Measurements from ENCODE around the gene INS.

- no peak for TF ChIP-seq POLR2A (IDR thresholded peaks at IDR 0.05)
- TF ChIP-seq, protein P1, sequence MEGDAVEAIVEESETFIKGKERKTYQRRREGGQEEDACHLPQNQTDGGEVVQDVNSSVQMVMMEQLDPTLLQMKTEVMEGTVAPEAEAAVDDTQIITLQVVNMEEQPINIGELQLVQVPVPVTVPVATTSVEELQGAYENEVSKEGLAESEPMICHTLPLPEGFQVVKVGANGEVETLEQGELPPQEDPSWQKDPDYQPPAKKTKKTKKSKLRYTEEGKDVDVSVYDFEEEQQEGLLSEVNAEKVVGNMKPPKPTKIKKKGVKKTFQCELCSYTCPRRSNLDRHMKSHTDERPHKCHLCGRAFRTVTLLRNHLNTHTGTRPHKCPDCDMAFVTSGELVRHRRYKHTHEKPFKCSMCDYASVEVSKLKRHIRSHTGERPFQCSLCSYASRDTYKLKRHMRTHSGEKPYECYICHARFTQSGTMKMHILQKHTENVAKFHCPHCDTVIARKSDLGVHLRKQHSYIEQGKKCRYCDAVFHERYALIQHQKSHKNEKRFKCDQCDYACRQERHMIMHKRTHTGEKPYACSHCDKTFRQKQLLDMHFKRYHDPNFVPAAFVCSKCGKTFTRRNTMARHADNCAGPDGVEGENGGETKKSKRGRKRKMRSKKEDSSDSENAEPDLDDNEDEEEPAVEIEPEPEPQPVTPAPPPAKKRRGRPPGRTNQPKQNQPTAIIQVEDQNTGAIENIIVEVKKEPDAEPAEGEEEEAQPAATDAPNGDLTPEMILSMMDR (IDR thresholded peaks at IDR 0.05) = no peak
Observed at GRCh38 chr11:2157294-2158040, 3.5 kb downstream of the INS start.
